ENCODE results near the gene OR2T8. TPM values are rescaled to one million over a fixed set of nuclear protein-coding genes. Genes with fewer than 3 reads are reported as not detected.

Gene OR2T8
- total and polyA plus RNA-seq, 10 of the 15 experiments (the other 5 are each of a cell fraction or from before 2014, with no cell fraction given) = not detected

- TF ChIP-seq CUX1 (IDR thresholded peaks at IDR 0.05; ENCODE audit: insufficient replicate concordance, low read depth, low read length) (no peak), TAF1 (IDR thresholded peaks at IDR 0.05; ENCODE audit: borderline replicate concordance, low read depth, low read length) (no peak), ZBTB11 (CRISPR knock-in tag; IDR thresholded peaks at IDR 0.05) (no peak), NFYA (IDR thresholded peaks at IDR 0.05; ENCODE audit: borderline replicate concordance, low read depth, low read length) (no peak), JUNB (IDR thresholded peaks at IDR 0.05) (no peak)
Observed at GRCh38 chr1:247904122-247904521, 15.9 kb upstream of the OR2T8 start (continued).
